NK-92 (cell line): ENCODE results near the gene POU2F2.

Experiments
- DNase-seq: peaks from one replicate; lab custom pipeline; 2025; ENCODE audit not compliant: unreplicated experiment; lab: John Stamatoyannopoulos, UW

The POU2F2 gene

DNA sequence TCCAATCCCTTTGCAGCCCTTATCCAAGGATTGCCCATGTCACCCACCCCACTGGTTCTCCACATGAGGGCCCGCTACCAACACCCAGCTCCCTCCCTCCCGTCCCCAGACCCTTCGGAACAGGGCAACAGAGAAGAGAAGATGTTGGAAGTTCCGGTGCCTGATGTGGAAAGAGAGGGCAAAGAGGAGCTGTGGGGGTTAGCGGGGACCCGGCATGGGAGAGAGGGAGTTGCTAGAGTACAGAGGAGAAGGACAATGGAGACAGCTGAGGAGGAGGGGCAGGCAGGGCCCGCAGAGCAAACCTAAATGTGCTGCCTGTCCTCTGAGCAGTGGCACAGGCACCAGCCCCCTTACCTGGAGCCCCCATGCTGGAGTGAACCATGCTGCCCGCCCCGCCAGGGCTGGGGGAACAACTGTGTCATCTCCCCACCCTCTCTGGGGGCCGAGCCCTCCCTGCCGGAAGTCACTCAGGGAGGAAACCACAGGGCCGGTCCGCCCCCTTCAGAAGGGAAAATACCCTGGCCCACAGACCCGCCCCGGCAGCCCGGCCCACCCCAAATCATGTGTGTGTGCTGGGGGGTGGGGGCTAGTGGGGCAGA lies at the start of gene POU2F2:
POU2F2 (minus strand) TSS at position 417 of the 599 bp plus-strand sequence; CDS start at position 382, 35 bp downstream.
- DNase-seq = no peak

DNA sequence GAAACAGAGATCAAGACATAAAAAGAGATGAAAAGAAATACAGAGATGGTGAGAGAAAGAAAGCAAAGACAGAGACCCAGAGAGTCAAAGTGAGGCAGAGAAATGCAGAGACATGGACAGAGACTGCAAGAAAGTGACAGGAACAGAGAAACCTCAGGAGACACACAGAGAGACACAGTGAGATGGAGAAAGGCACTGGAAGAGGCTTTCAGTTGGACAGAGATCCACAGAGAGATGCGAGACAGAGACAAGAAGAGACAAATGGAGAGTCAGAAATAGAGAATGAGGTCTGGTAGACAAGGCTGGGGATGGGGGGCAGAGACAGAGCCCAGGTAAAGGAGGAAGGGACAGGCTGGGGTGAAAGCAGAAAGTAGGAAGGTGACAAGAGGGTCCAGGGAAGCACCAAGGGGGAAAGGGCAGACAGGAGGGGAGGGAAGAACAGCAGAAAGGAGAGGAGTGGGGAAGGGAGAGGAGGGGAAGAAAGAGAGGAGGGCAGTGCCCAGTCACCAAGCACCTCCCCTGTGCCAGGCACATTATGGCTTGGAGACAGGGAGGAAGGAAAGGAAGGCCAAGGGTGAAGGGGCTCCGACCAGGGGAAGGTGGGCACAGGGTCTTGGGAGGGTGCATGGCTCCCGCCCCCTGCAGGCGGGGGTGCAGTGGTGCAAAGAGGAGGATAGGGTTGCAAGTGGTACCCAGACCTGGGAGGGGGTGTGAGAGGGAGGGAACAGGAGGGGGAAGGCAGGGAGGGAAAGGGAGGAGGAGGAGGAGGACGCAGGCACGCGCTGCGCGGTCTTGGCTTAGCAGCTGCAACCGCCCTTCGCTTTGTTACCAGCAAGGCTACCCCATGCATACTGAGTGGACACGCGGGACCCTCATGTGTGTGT lies 46.8 kb upstream of the POU2F2 start:
- no peak for DNase-seq

DNA sequence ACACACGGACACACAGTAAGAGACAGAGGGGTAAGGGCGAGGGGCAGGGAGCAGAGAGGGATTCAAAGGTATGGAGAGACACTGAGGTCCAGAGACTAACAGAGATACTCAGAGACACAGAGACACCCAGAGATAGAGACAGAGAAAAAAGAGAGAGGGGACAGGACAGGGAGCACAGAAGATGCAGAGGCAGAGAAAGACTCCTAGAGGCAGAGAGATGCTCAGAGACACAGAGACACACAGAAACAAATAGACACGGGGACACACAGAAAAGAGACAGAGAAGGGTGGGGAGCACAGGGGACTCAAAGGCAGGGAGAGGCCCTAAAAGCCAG lies 45.4 kb upstream of the POU2F2 start:
- DNase-seq = no peak

DNA sequence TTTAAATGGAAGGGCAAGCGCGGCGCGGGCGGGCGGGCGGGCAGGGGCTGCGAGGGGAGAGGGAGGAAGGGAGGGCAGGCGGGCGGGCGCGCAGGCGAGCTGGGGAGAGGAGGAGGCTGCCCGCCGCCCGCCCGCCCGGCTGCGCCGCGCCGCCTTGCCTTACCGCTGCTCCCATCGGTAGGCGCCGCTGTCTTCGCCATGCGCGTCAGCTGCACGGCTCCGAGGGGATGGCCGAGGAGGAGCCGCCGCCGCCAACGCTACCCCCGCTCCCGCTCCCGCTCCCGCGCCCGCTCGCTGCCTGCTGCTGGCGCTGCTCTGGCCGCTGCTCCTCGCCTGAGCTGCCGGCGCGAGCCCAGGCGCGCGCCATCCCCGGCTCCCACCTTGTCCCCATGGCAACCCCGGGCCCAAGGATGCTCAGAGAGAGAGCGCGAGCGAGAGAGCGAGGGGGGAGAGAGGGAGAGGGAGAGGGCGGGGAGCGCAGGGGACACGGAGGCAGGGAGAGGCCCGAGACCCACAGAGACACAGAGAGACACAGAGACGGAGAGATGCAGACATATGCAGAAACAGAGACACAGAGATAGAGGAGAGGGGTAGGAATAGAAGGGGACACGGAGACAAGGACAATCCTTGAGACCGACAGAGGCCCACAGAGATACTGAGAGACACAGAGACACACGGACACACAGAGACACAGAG lies 44.9 kb upstream of the POU2F2 start:
- DNase-seq = no peak

- no peak for DNase-seq
Measured at GRCh38 chr19:42176649-42176989, 44.4 kb upstream of the POU2F2 start.

- no peak for DNase-seq
Measured at GRCh38 chr19:42175952-42176648, 43.9 kb upstream of the POU2F2 start.

DNA sequence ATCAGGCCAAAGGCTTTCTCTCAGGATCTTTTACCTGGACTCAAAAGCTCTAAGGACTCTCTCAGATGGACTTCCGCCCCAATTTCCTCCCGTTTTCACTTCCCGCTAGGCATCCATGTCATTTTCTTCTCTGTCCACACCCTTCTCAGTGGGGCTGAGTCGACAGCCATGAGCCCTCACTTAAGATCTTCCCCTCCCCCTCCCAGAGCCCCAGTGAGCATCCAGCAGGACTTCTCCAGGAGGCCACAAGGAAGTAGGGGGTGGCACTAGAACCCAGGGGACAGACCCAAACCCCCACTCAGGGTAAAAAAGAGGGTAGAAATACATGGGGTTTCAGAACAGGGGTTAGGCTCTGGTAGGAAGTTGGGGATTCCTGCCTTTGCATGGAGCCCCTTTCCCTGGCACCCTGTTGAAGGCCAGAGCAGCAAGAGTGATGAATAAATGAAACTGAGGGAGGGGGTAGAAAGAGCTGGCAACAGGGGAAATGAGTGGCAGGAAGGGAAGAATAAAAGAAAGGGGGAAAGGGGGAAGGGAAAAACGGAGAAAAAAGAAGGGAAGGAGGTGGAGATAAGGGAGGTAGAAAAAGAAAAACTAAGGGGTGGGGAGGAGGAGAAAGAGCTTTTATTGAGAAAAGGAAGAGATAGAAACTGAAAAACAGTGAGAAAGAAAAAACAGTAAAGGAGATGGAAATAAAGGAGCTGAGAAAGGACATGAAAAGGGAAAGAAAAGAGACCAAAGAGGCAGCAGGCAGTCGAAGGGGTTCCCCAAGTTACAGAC lies 42.9 kb upstream of the POU2F2 start:
- DNase-seq = no peak

- no peak for DNase-seq
Measured at GRCh38 chr19:42174188-42174587, 41.9 kb upstream of the POU2F2 start.

DNA sequence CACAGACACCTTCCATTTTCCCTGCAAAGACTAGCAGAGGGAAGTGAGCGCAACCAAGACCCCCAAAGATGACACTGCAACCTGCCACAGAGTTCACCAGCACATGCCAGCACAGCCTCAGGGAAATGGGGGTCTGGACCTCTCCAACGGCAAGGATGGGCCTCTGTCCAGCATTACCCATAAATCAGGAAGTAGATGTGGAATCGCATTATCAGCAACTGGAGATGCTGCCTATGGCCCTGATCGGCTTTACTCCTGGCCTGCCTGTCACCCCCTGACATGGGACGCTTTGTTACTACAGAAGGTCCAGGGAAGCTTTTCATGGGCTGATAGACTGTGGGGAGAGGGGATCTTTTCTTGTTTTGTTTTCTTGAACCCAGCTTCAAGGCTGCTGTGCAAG lies 41.4 kb upstream of the POU2F2 start:
- no peak for DNase-seq

- no peak for DNase-seq
Measured at GRCh38 chr19:42172261-42172660, 40.0 kb upstream of the POU2F2 start.

- no peak for DNase-seq
Measured at GRCh38 chr19:42170715-42171114, 38.5 kb upstream of the POU2F2 start.

GRCh38 chr19:42169486-42170413 lies 37.5 kb upstream of the POU2F2 start:
- DNase-seq = no peak

DNA sequence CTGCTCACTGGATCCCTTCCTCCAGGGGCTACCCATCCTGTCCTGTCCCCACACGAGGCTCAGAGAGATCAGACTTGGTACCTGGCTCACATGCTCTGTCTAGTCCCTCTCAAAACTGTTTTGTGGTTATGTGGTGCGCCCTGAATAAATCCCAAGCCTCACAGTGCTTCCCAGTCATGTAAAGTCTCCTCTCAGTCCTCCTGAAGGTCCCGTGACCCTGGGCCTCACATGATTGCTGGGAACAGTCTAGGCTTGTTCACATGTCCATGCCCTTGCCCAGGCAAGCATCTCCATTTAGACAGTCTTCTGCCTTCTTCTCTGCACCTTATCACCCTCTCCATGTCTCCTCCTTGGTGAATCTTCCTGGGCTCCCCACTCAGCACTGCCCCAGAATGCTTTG lies 36.0 kb upstream of the POU2F2 start:
- DNase-seq = no peak

- DNase-seq = no peak
Measured at GRCh38 chr19:42166316-42166715, 34.1 kb upstream of the POU2F2 start.

GRCh38 chr19:42165146-42165545 lies 32.9 kb upstream of the POU2F2 start:
- no peak for DNase-seq

DNA sequence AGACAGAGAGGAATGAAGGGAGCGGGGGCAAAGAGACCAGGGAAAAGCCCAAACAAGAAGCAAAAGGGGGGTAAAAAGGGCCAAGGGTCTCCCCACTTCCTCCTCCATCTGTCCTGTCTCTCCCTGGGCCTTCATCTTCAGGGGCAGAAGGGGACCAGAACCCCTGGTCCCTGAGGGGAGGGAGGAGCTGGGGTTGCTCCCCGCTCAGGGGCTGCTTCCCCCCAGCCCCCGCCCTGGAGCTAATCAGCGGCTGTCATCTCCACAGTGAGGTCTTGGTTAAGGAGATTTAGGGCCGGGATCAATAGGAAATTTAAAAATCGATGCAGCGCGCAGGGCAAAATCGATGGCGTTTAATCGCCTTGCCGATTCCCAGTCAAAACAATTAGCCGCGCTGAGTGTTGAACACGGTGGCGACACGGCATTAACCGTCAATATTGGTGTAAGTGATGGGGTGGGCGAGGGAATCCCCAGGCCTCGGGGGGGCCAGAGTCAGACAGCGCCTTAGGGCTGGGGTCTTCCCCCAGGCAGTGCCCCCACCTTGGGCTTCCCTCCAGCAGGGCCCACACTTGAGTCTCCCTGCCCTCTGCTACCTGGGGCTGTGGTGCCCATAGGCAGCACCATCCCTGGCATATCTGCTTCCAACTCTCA lies 29.5 kb upstream of the POU2F2 start:
- no peak for DNase-seq

GRCh38 chr19:42159942-42160341 lies 27.7 kb upstream of the POU2F2 start:
- DNase-seq = no peak

DNA sequence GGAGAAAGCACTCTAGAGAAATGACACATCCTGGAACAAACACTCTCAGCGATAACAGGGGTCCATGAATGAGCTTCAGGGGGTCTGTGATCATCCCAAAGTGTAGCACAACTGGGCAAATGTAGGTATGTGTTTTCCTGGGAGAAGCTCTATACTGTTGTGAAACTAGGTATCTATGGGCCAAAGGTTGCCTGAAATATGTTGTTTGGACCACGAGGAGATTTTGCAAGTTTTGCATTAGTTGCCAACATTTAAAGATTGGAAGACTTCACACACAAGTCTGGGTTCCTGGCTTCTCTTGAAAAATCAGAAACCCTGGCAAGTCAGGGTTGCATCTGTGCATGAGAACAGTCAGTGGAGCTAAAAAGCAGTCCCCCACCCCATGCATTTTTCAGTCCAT lies 26.7 kb upstream of the POU2F2 start:
- no peak for DNase-seq

- no peak for DNase-seq
Measured at GRCh38 chr19:42156571-42156970, 24.3 kb upstream of the POU2F2 start.
